Thyroid gland (tissue), 4 donors: ENCODE data around the gene PYGO1. TPM values are rescaled to one million over a fixed set of nuclear protein-coding genes. Genes with fewer than 3 reads are reported as not detected.

Source experiments
- DNase-seq, 2 donors: peaks; one replicate each; pipeline ENCODE4 v3.0.0-alpha.2; 2019
- H3K27ac ChIP-seq, 3 donors: fragments of 200-600 bp; sonication (generic); 1 replicate in 2 of 3; 2 replicates in 1 of 3; pipeline ENCODE4 v1.5.1; 2016 to 2019; ENCODE audit warnings: mild to moderate bottlenecking in 1 of 3, moderate library complexity in 1 of 3
- H3K27me3 ChIP-seq: fragments of 200-600 bp; sonication (generic); one replicate; pipeline ENCODE4 v1.5.1; 2019
- H3K36me3 ChIP-seq, 2 donors: fragments of 200-600 bp; sonication (generic); one replicate each; pipeline ENCODE4 v1.5.1; 2016 to 2019
- H3K4me1 ChIP-seq, 2 donors: fragments of 200-600 bp; sonication (generic); one replicate each; pipeline ENCODE4 v1.5.1; 2017 to 2019
- H3K4me3 ChIP-seq, 3 donors: fragments of 200-600 bp; sonication (generic); replicated peaks in 1 of 3; 1 replicate in 2 of 3; 2 replicates in 1 of 3; pipeline ENCODE4 v1.5.1; 2016; ENCODE audit warnings: mild to moderate bottlenecking in 1 of 3
- H3K9me3 ChIP-seq: fragments of 200-600 bp; sonication (generic); one replicate; pipeline ENCODE4 v1.5.1; 2017
- POLR2A ChIP-seq, 2 donors: fragments of 450-650 bp; IDR thresholded peaks; one replicate each; pipeline ENCODE4 v1.6.1; 2017; ENCODE audit warnings: antibody characterized with exemption in 2 of 2, mild to moderate bottlenecking in 2 of 2, moderate library complexity in 1 of 2
- WGBS, 2 donors: methylation state at CpG; one replicate each; pipeline ENCODE4 v1.1.5; 2017; 5-methylcytosine and 5-hydroxymethylcytosine counted together
- intact Hi-C: fragments of 100-400 bp; cut with DNase I; formaldehyde crosslinking; loops from one replicate; pipeline ENCODE4 v1.15.1; 2023
- total RNA-seq, 4 donors: library from RNA; depleted of rRNA; stranded (reverse); fragments of >200 nt; gene quantifications; one replicate each; pipeline ENCODE4 v1.2.3, GENCODE V29; 2016
- TF ChIP-seq, protein P1 (sequence below), 6 experiments: fragments of 200-600 bp in 3 of 6; fragments of 450-650 bp in 3 of 6; sonication (generic) in 3 of 6; IDR thresholded peaks; one replicate each; pipeline ENCODE4 v1.5.1; 2016 to 2019; ENCODE audit warnings: antibody characterized with exemption in 6 of 6, mild to moderate bottlenecking in 2 of 6, inconsistent platforms in 1 of 6, moderate library complexity in 1 of 6

Gene PYGO1
- total RNA-seq, 4 donors from 2014 or later: 19.4 to 30.1 (median 23.1) TPM

GRCh38 chr15:55532944-55533343 lies 55.2 kb downstream of the PYGO1 start:
- Histone ChIP-seq H3K4me3 (no peak overlapping the region), H3K4me1 (peaks cover 0 to 13% of the 10 kb centered on the region in 2 donors), H3K27me3 (no peaks in the 10 kb centered on the region), H3K9me3 (no peaks in the 10 kb centered on the region), H3K36me3 (no peaks in the 10 kb centered on the region), H3K27ac (no peak overlapping the region)
- DNase-seq: no peak
- TF ChIP-seq, protein P1, sequence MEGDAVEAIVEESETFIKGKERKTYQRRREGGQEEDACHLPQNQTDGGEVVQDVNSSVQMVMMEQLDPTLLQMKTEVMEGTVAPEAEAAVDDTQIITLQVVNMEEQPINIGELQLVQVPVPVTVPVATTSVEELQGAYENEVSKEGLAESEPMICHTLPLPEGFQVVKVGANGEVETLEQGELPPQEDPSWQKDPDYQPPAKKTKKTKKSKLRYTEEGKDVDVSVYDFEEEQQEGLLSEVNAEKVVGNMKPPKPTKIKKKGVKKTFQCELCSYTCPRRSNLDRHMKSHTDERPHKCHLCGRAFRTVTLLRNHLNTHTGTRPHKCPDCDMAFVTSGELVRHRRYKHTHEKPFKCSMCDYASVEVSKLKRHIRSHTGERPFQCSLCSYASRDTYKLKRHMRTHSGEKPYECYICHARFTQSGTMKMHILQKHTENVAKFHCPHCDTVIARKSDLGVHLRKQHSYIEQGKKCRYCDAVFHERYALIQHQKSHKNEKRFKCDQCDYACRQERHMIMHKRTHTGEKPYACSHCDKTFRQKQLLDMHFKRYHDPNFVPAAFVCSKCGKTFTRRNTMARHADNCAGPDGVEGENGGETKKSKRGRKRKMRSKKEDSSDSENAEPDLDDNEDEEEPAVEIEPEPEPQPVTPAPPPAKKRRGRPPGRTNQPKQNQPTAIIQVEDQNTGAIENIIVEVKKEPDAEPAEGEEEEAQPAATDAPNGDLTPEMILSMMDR (IDR thresholded peaks at IDR 0.05): no peak
- no peak for TF ChIP-seq POLR2A (IDR thresholded peaks at IDR 0.05)
- intact Hi-C loops: no loop called here

GRCh38 chr15:55530861-55531313 lies 57.3 kb downstream of the PYGO1 start:
- peaks cover 0 to 21% of the 10 kb centered on the region in 2 donors for H3K4me1 ChIP-seq
- no peaks in the 10 kb centered on the region for H3K9me3 ChIP-seq
- no peak overlapping the region for H3K4me3 ChIP-seq
- 13 to 26% methylated on average over 4 of the region's 4 CpGs for WGBS, 2 donors
- DNase-seq: peak; percentile 77 to 79
- H3K36me3 ChIP-seq: no peaks in the 10 kb centered on the region
- TF ChIP-seq, protein P1 (IDR thresholded peaks at IDR 0.05): no peak
- no peak for TF ChIP-seq POLR2A (IDR thresholded peaks at IDR 0.05)
- intact Hi-C loops: no loop called here
- H3K27me3 ChIP-seq: no peaks in the 10 kb centered on the region
- H3K27ac ChIP-seq: peak overlapping the region; percentile 34 to 60 (median 47)

DNA sequence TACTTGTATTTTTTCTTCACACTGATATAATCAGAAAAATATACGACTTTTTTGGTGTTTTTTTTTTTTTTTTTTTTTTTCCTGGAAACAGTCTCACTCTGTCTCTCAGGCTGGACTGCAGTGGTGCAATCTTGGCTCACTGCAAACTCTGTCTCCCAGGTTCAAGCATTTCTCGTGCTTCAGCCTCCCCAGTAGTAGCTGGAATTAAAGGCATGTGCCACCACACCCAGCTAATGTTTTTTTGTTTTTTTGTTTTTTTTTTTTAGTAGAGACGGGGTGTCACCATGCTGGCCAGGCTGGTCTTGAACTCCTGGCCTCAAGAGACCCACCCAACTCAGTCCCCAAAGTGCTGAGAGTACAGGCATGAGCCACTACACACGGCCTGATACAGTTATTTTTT lies 59.3 kb downstream of the PYGO1 start:
- DNase-seq: peak in 1 of 2 donors; percentile 30
- Histone ChIP-seq H3K27me3 (no peaks in the 10 kb centered on the region), H3K4me1 (peaks cover 0 to 21% of the 10 kb centered on the region in 2 donors), H3K4me3 (no peak overlapping the region), H3K36me3 (no peaks in the 10 kb centered on the region), H3K9me3 (no peaks in the 10 kb centered on the region), H3K27ac (peak overlapping the region; percentile 3 to 20 (median 16))
- intact Hi-C loops: loop anchor here (10.0 kb wide), 1 partner anchor 106 kb away; no protein-coding TSS in a partner anchor
- 40 to 41% methylated on average over 4 of the region's 4 CpGs for WGBS, 2 donors
- TF ChIP-seq, protein P1 (IDR thresholded peaks at IDR 0.05): no peak
- TF ChIP-seq POLR2A (IDR thresholded peaks at IDR 0.05): no peak

- WGBS, 2 donors: 89 to 92% methylated on average over 1 of the region's 1 CpG
- H3K27ac ChIP-seq: no peak overlapping the region
- no peak overlapping the region for H3K4me3 ChIP-seq
- no peak for DNase-seq
- no peaks in the 10 kb centered on the region for H3K9me3 ChIP-seq
- intact Hi-C loops: loop anchor here (10.0 kb wide), 1 partner anchor 108 kb away; no protein-coding TSS in a partner anchor
- no peaks in the 10 kb centered on the region for H3K36me3 ChIP-seq
- H3K27me3 ChIP-seq: no peaks in the 10 kb centered on the region
- TF ChIP-seq POLR2A (IDR thresholded peaks at IDR 0.05): no peak
- TF ChIP-seq, protein P1 (IDR thresholded peaks at IDR 0.05): no peak
- H3K4me1 ChIP-seq: peaks cover 0 to 21% of the 10 kb centered on the region in 2 donors
Observed at GRCh38 chr15:55527150-55527549, 61.0 kb downstream of the PYGO1 start.

GRCh38 chr15:55526559-55527036 lies 61.5 kb downstream of the PYGO1 start:
- Histone ChIP-seq H3K4me3 (no peak overlapping the region), H3K9me3 (no peaks in the 10 kb centered on the region), H3K27me3 (no peaks in the 10 kb centered on the region), H3K4me1 (peaks cover 0 to 21% of the 10 kb centered on the region in 2 donors), H3K36me3 (no peaks in the 10 kb centered on the region), H3K27ac (no peak overlapping the region)
- peak in 1 of 2 donors; percentile 25 for DNase-seq
- WGBS, 2 donors: 34 to 41% methylated on average over 7 of the region's 7 CpGs
- TF ChIP-seq, protein P1 (IDR thresholded peaks at IDR 0.05): peak in 5 of 6 experiments; percentile 30 to 66 (median 61)
- TF ChIP-seq POLR2A (IDR thresholded peaks at IDR 0.05): no peak
- intact Hi-C loops: loop anchor here (10.0 kb wide), 1 partner anchor 108 kb away; no protein-coding TSS in a partner anchor
